K562 (cell line): ENCODE measurements around the gene KIAA0825. TPM values are rescaled to one million over a fixed set of nuclear protein-coding genes. Genes with fewer than 3 reads are reported as not detected.

Experiments used
- ATAC-seq: fragments of 200-7000 bp; cut with Tn5 transposase; 3 replicates; pipeline ENCODE4 v1.9.1; 2020; ENCODE audit warnings: moderate library complexity
- BruUV-seq: library from RNA; stranded (reverse); fragments of 400-500 nt; replicated peaks from 2 replicates; lab custom pipeline; 2021; lab: Mats Ljungman, UMichigan
- CTCF ChIA-PET: fragments of 300-600 bp; formaldehyde crosslinking; extraction: SDS; loops from one replicate; lab custom pipeline; 2021; ENCODE audit warnings: low intra/inter-chr PET ratio; lab: Yijun Ruan, JAX
- POLR2A ChIA-PET: fragments of 300-600, 350-650 bp; sonication (Branson Sonifier 250); formaldehyde crosslinking; extraction: SDS; loops from one replicate; lab custom pipeline; 2021; ENCODE audit warnings: antibody characterized with exemption, inconsistent platforms; lab: Yijun Ruan, JAX
- DNase-seq, 4 experiments: peaks; one replicate each; pipeline versions ENCODE4 v3.0.0 to v3.0.0-alpha.2; 2011 to 2018; ENCODE audit warnings: low spot score in 3 of 4, mixed read lengths in 3 of 4; ENCODE audit errors: extremely low read depth in 1 of 4
- FAIRE-seq: peaks from 2 replicates; lab custom pipeline; 2011; peaks lifted over from hg19 to GRCh38; lab: Jason Lieb, UNC
- H2AFZ ChIP-seq: 2 replicates; pipeline ENCODE4 v1.6.0; 2011; ENCODE audit warnings: low read depth, low read length, control low read depth, inconsistent platforms
- H3K27ac ChIP-seq: fragments of 200-600 bp; 3 replicates; pipeline ENCODE4 v1.8.0; 2011; ENCODE audit warnings: low read depth, mild to moderate bottlenecking, control low read depth, inconsistent platforms, low read length, moderate library complexity, mixed read lengths; ENCODE audit errors: extremely low read depth
- H3K27me3 ChIP-seq, 2 experiments: fragments of 300-600 bp in 1 of 2; 2 replicates in 1 of 2; 3 replicates in 1 of 2; pipeline versions ENCODE4 v1.6.0 to v1.8.0; 2011; ENCODE audit warnings: inconsistent platforms in 2 of 2, low read length in 2 of 2, mild to moderate bottlenecking in 1 of 2, mixed read lengths in 1 of 2, moderate library complexity in 1 of 2; ENCODE audit not compliant: control insufficient read depth in 2 of 2, insufficient read depth in 2 of 2
- H3K36me3 ChIP-seq: fragments of 300-600 bp; 3 replicates; pipeline ENCODE4 v1.8.0; 2011; ENCODE audit warnings: mild to moderate bottlenecking, low read length, inconsistent platforms; ENCODE audit not compliant: control insufficient read depth, insufficient read depth
- H3K4me1 ChIP-seq, 2 experiments: fragments of 200-600 bp in 1 of 2; replicated peaks in 1 of 2; 2 replicates in 1 of 2; 3 replicates in 1 of 2; pipeline versions ENCODE4 v1.5.1 to v1.8.0; 2011; ENCODE audit warnings: inconsistent platforms in 2 of 2, low read length in 2 of 2, mild to moderate bottlenecking in 1 of 2, mixed read lengths in 1 of 2, moderate library complexity in 1 of 2; ENCODE audit not compliant: control insufficient read depth in 2 of 2, insufficient read depth in 2 of 2
- H3K4me2 ChIP-seq: 2 replicates; pipeline ENCODE4 v1.6.1; 2011; ENCODE audit warnings: low read length, control low read depth, inconsistent platforms, mixed read lengths; ENCODE audit not compliant: insufficient read depth
- H3K4me3 ChIP-seq: fragments of 200-600 bp; sonication (generic), shearing (Covaris generic); 2 replicates; pipeline ENCODE4 v1.5.1; 2016; ENCODE audit warnings: control low read depth, inconsistent platforms
- H3K79me2 ChIP-seq: fragments of 200-600 bp; 3 replicates; pipeline ENCODE4 v1.8.0; 2011; ENCODE audit warnings: low read length, inconsistent platforms; ENCODE audit not compliant: control insufficient read depth, insufficient read depth
- H3K9ac ChIP-seq, 2 experiments: 2 replicates each; pipeline versions ENCODE4 v1.6.0 to v1.6.1; 2011; ENCODE audit warnings: low read depth in 2 of 2, low read length in 2 of 2, control low read depth in 1 of 2, inconsistent platforms in 1 of 2, mild to moderate bottlenecking in 1 of 2, mixed read lengths in 1 of 2; ENCODE audit not compliant: insufficient read depth in 1 of 2
- H3K9me1 ChIP-seq: one replicate; pipeline ENCODE4 v1.6.0; 2011; ENCODE audit warnings: inconsistent platforms, mild to moderate bottlenecking, low read length, moderate library complexity; ENCODE audit not compliant: control insufficient read depth, insufficient read depth
- H3K9me3 ChIP-seq: replicated peaks from 2 replicates; pipeline ENCODE4 v1.5.1; 2011; ENCODE audit warnings: low read depth, low read length, inconsistent platforms; ENCODE audit not compliant: control insufficient read depth, insufficient read depth
- H4K20me1 ChIP-seq: replicated peaks from 2 replicates; pipeline ENCODE4 v1.6.1; 2011; ENCODE audit warnings: low read length, inconsistent platforms, mixed read lengths; ENCODE audit not compliant: control insufficient read depth, insufficient read depth
- ADNP ChIP-seq: fragments of 200-800 bp; sonication (Bioruptor generic); IDR thresholded peaks from 2 replicates; pipeline ENCODE4 v1.6.1; 2016; ENCODE audit warnings: missing genetic modification characterization, missing compliant biosample characterization
- ARID2 ChIP-seq: fragments of 450-650 bp; IDR thresholded peaks from 2 replicates; pipeline ENCODE4 v1.6.1; 2017; ENCODE audit warnings: antibody characterized with exemption, mild to moderate bottlenecking
- CEBPG ChIP-seq, 3 experiments: fragments of 200-800 bp in 1 of 3; sonication (Bioruptor generic) in 1 of 3; sonication (generic) in 1 of 3; formaldehyde crosslinking in 1 of 3; IDR thresholded peaks in 2 of 3; conservative IDR thresholded peaks in 1 of 3; 2 replicates each; pipeline versions ENCODE4 v1.6.1 to v1.8.0; 2016 to 2022; ENCODE audit warnings: missing compliant biosample characterization in 2 of 3, missing genetic modification characterization in 2 of 3, mild to moderate bottlenecking in 1 of 3, missing genetic modification reagents in 1 of 3
- MAFK ChIP-seq: IDR thresholded peaks from 2 replicates; pipeline ENCODE4 v1.6.1; 2011; ENCODE audit warnings: low read length, improper control_type of control experiment
- NCOR1 ChIP-seq: fragments of 450-650 bp; IDR thresholded peaks from 2 replicates; pipeline ENCODE4 v1.6.1; 2016; ENCODE audit warnings: mild to moderate bottlenecking, moderate library complexity
- NFIX ChIP-seq: fragments of 250-450 bp; sonication (Bioruptor Pico); IDR thresholded peaks from 2 replicates; pipeline ENCODE4 v1.4.0; 2020; ENCODE audit warnings: low read depth, mild to moderate bottlenecking, moderate library complexity
- NR2C1 ChIP-seq, 2 experiments: fragments of 450-650 bp; IDR thresholded peaks; 2 replicates each; pipeline ENCODE4 v1.6.1; 2017; ENCODE audit warnings: mild to moderate bottlenecking in 2 of 2, antibody characterized with exemption in 1 of 2, inconsistent platforms in 1 of 2, missing compliant biosample characterization in 1 of 2, missing genetic modification characterization in 1 of 2
- PRMT5 ChIP-seq: sonication (generic); formaldehyde crosslinking; IDR thresholded peaks from 2 replicates; pipeline ENCODE4 v1.5.0; 2020; ENCODE audit warnings: missing genetic modification reagents
- SP2 ChIP-seq: IDR thresholded peaks from 2 replicates; pipeline ENCODE4 v1.6.1; 2011; ENCODE audit warnings: mild to moderate bottlenecking, low read depth, low read length, moderate library complexity; ENCODE audit not compliant: poor library complexity, severe bottlenecking; ENCODE audit errors: extremely low read depth
- TCF3 ChIP-seq: sonication (generic); formaldehyde crosslinking; IDR thresholded peaks from 2 replicates; pipeline ENCODE4 v1.4.0; 2020; ENCODE audit warnings: mild to moderate bottlenecking, missing genetic modification reagents
- ZFP30 ChIP-seq: fragments of 250-450 bp; sonication (Bioruptor Pico); IDR thresholded peaks from 2 replicates; pipeline ENCODE4 v1.8.0; 2022; ENCODE audit warnings: moderate library complexity, mild to moderate bottlenecking, inconsistent platforms, borderline replicate concordance
- ZNF584 ChIP-seq: fragments of 200-800 bp; sonication (Bioruptor generic); IDR thresholded peaks from 2 replicates; pipeline ENCODE4 v1.6.1; 2016; ENCODE audit warnings: low read depth, mild to moderate bottlenecking, missing genetic modification characterization, missing compliant biosample characterization
- ZNF766 ChIP-seq: fragments of 200-800 bp; sonication (Bioruptor generic); conservative IDR thresholded peaks from 2 replicates; pipeline ENCODE4 v1.6.1; 2016; ENCODE audit warnings: missing genetic modification characterization, missing compliant biosample characterization
- ZNF785 ChIP-seq: fragments of 250-450 bp; sonication (Bioruptor Pico); IDR thresholded peaks from 2 replicates; pipeline ENCODE4 v1.4.0; 2020; ENCODE audit warnings: mild to moderate bottlenecking
- WGBS: fragments of 100-300 bp; shearing (Covaris generic); methylation state at CpG from one replicate; pipeline ENCODE4 v1.1.6; 2016; ENCODE audit warnings: low coverage, mixed read lengths; ENCODE audit not compliant: insufficient coverage; ENCODE audit errors: missing lambda C conversion rate; 5-methylcytosine and 5-hydroxymethylcytosine counted together
- in situ Hi-C: fragments of 300-500 bp; cut with MboI; formaldehyde crosslinking; loops from 4 replicates; pipeline ENCODE4 v1.15.0; 2018; ENCODE audit warnings: inconsistent platforms, mixed read lengths
- intact Hi-C: fragments of 100-400 bp; cut with micrococcal nuclease; formaldehyde crosslinking; loops from 2 replicates; pipeline ENCODE4 v1.14.2; 2022
- polyA plus RNA-seq, 8 experiments: library from polyadenylated mRNA; depleted of rRNA in 4 of 8; stranded (reverse) in 5 of 8; unstranded in 3 of 8; fragments of >200 nt; fragmentation: Nextera tagmentation in 2 of 8; fragmentation: Illumina TruSeq in 1 of 8; extraction: Ambion mirVana in 2 of 8; extraction: Trizol in 1 of 8; gene quantifications; 2 replicates each; pipeline versions ENCODE4 v1.2.1 to v1.2.3, GENCODE V29; 2011 to 2014; ENCODE audit warnings: inconsistent platforms in 1 of 8, missing spikeins in 1 of 8
- total RNA-seq, 7 experiments: library from RNA; depleted of rRNA in 6 of 7; stranded (reverse); fragments of >200 nt in 6 of 7; fragmentation: Illumina TruSeq in 2 of 7; extraction: Trizol in 2 of 7; gene quantifications; 2 replicates each; pipeline versions ENCODE4 v1.2.1 to v1.2.3, GENCODE V29; 2011 to 2021; ENCODE audit warnings: low replicate concordance in 1 of 7
- TF ChIP-seq, protein P1 (sequence below): fragments of 450-650 bp; IDR thresholded peaks from 2 replicates; pipeline ENCODE4 v1.6.1; 2014; ENCODE audit warnings: low read depth, mild to moderate bottlenecking, moderate library complexity, borderline replicate concordance
- TF ChIP-seq, protein P2 (sequence below): fragments of 250-450 bp; sonication (Bioruptor Pico); IDR thresholded peaks from 2 replicates; pipeline ENCODE4 v1.8.0; 2021; ENCODE audit warnings: borderline replicate concordance, mild to moderate bottlenecking, moderate library complexity; ENCODE audit not compliant: poor library complexity, severe bottlenecking

KIAA0825 gene
- total and polyA plus RNA-seq, 9 of the 15 experiments (the other 6 are each of a cell fraction or from before 2014, with no cell fraction given), result 0.05 to 0.36 (median 0.16) TPM; not detected in 1

DNA sequence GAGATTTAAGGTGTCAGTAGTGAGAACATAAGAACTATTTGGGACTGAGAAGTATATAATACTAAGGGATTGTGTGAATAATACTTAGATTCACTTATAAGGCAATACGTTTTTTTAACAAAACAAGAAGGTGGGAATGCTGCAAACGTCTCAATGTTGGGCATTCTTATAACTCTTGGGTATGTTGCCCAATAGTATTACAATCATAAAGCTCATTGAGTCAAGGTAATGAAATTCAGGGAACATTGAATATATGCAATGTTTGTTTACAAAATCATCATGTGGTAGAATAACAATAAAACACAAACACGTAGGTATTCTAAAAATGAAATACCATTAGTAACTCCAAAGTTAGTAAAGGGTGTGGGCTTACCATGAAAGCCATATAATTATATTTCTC lies 400.7 kb downstream of the KIAA0825 start:
- no peak for DNase-seq
- Histone ChIP-seq H3K4me1 (no peaks in the 10 kb centered on the region), H3K4me3 (no peak overlapping the region), H3K4me2 (no peak overlapping the region), H3K79me2 (no peaks in the 10 kb centered on the region), H4K20me1 (no peaks in the 10 kb centered on the region), H3K36me3 (no peaks in the 10 kb centered on the region), H2AFZ (no peak overlapping the region), H3K9ac (no peak overlapping the region), H3K27ac (no peak overlapping the region), H3K9me1 (no peaks in the 10 kb centered on the region), H3K27me3 (no peaks in the 10 kb centered on the region), H3K9me3 (no peaks in the 10 kb centered on the region; the same call in 1 of the 2 replicates)
- no peak for FAIRE-seq
- ChIA-PET CTCF (no interaction called here), POLR2A (no interaction called here)
- TF ChIP-seq ADNP, result no peak
- TF ChIP-seq CEBPG (CRISPR knock-in tag; IDR thresholded peaks at IDR 0.05), result no peak
- TF ChIP-seq CEBPG (tag; conservative IDR thresholded peaks at IDR 0.05 in 1 of 2, IDR thresholded peaks at IDR 0.05 in 1 of 2), result no peak
- no peak for TF ChIP-seq TCF3
- TF ChIP-seq, protein P1, sequence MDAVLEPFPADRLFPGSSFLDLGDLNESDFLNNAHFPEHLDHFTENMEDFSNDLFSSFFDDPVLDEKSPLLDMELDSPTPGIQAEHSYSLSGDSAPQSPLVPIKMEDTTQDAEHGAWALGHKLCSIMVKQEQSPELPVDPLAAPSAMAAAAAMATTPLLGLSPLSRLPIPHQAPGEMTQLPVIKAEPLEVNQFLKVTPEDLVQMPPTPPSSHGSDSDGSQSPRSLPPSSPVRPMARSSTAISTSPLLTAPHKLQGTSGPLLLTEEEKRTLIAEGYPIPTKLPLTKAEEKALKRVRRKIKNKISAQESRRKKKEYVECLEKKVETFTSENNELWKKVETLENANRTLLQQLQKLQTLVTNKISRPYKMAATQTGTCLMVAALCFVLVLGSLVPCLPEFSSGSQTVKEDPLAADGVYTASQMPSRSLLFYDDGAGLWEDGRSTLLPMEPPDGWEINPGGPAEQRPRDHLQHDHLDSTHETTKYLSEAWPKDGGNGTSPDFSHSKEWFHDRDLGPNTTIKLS, result no peak
- TF ChIP-seq MAFK, result no peak
- TF ChIP-seq ARID2, result no peak
- no peak for TF ChIP-seq ZFP30 (CRISPR knock-in tag)
- TF ChIP-seq ZNF584 (CRISPR knock-in tag), result no peak
- TF ChIP-seq, protein P2, sequence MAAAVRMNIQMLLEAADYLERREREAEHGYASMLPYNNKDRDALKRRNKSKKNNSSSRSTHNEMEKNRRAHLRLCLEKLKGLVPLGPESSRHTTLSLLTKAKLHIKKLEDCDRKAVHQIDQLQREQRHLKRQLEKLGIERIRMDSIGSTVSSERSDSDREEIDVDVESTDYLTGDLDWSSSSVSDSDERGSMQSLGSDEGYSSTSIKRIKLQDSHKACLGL (CRISPR knock-in tag), result no peak
- no peak for TF ChIP-seq NCOR1
- no peak for TF ChIP-seq SP2
- TF ChIP-seq ZNF785 (CRISPR knock-in tag), result no peak
- no peak for TF ChIP-seq NFIX (CRISPR knock-in tag)
- no peak for TF ChIP-seq ZNF766 (CRISPR knock-in tag)
- no peak for TF ChIP-seq NR2C1 (IDR thresholded peaks at IDR 0.05)
- no peak for TF ChIP-seq NR2C1 (tag; IDR thresholded peaks at IDR 0.05)
- no peak for TF ChIP-seq PRMT5 (CRISPR knock-in tag)
- BruUV-seq, result no TSS peak
- ATAC-seq, result no peak
- intact Hi-C loops (no loop called here), in situ Hi-C loops (no loop called here)
- 0% methylated on average over 3 of the region's 3 CpGs for WGBS
